GM12878 (cell line): ENCODE data around the gene EEF2KMT. TPM values are rescaled to one million over a fixed set of nuclear protein-coding genes. Genes with fewer than 3 reads are reported as not detected.
A peak's percentile ranks its signal among the peaks of the same experiment; 100 is the strongest.

Experiments used
- BCL11A ChIP-seq: IDR thresholded peaks from 2 replicates; pipeline ENCODE4 v1.6.1; 2011; ENCODE audit warnings: low read depth, low read length
- CREB1 ChIP-seq: IDR thresholded peaks from 2 replicates; pipeline ENCODE4 v1.6.1; 2012; ENCODE audit warnings: low read depth, mild to moderate bottlenecking, inconsistent platforms
- CREM ChIP-seq: IDR thresholded peaks from 2 replicates; pipeline ENCODE4 v1.6.1; 2014; ENCODE audit warnings: antibody characterized with exemption, low read depth
- E2F4 ChIP-seq: IDR thresholded peaks from 2 replicates; pipeline ENCODE4 v1.6.1; 2012; ENCODE audit warnings: low read depth, low read length, improper control_type of control experiment
- EED ChIP-seq: sonication (generic); IDR thresholded peaks from 2 replicates; pipeline ENCODE4 v1.6.1; 2016; ENCODE audit warnings: antibody characterized with exemption, low read depth
- FOXM1 ChIP-seq: IDR thresholded peaks from 2 replicates; pipeline ENCODE4 v1.6.1; 2012; ENCODE audit warnings: low read depth, mild to moderate bottlenecking, inconsistent platforms, low read length, moderate library complexity
- HDAC6 ChIP-seq: fragments of 200-600 bp; sonication (generic); IDR thresholded peaks from one replicate; pipeline ENCODE4 v1.8.0; 2017; ENCODE audit warnings: antibody characterized with exemption; ENCODE audit not compliant: unreplicated experiment
- IRF4 ChIP-seq: IDR thresholded peaks from 2 replicates; pipeline ENCODE4 v1.6.1; 2011; ENCODE audit warnings: low read depth, low read length
- IRF5 ChIP-seq: fragments of 450-650 bp; IDR thresholded peaks from 2 replicates; pipeline ENCODE4 v1.6.1; 2017; ENCODE audit warnings: borderline replicate concordance
- MEF2A ChIP-seq: IDR thresholded peaks from 2 replicates; pipeline ENCODE4 v1.6.1; 2011; ENCODE audit warnings: low read depth, mild to moderate bottlenecking, low read length, moderate library complexity; ENCODE audit not compliant: insufficient read depth
- MTA2 ChIP-seq: fragments of 450-650 bp; IDR thresholded peaks from 2 replicates; pipeline ENCODE4 v1.6.1; 2016; ENCODE audit warnings: low read depth, mild to moderate bottlenecking, moderate library complexity
- MYB ChIP-seq: fragments of 150-350 bp; IDR thresholded peaks from 2 replicates; pipeline ENCODE4 v1.6.1; 2014; ENCODE audit warnings: mild to moderate bottlenecking, low read depth, low read length, borderline replicate concordance
- MYC ChIP-seq: IDR thresholded peaks from 2 replicates; pipeline ENCODE4 v1.6.1; 2011; ENCODE audit warnings: mild to moderate bottlenecking, low read length, moderate library complexity, inconsistent platforms; ENCODE audit not compliant: insufficient read depth, insufficient replicate concordance, insufficient read length, severe bottlenecking
- NBN ChIP-seq: fragments of 450-650 bp; IDR thresholded peaks from 2 replicates; pipeline ENCODE4 v1.6.1; 2016
- POLR2AphosphoS2 ChIP-seq: IDR thresholded peaks from 2 replicates; pipeline ENCODE4 v1.6.1; 2011; ENCODE audit warnings: low read depth, mild to moderate bottlenecking, low read length, improper control_type of control experiment, moderate library complexity
- POU2F2 ChIP-seq: IDR thresholded peaks from 3 replicates; pipeline ENCODE4 v1.6.1; 2011; ENCODE audit warnings: low read depth, mild to moderate bottlenecking, low read length, borderline replicate concordance
- RUNX3 ChIP-seq: IDR thresholded peaks from 2 replicates; pipeline ENCODE4 v1.6.1; 2012; ENCODE audit warnings: low read length, inconsistent platforms
- SKIL ChIP-seq: fragments of 450-650 bp; IDR thresholded peaks from 2 replicates; pipeline ENCODE4 v1.6.1; 2017; ENCODE audit warnings: mild to moderate bottlenecking, low read depth, inconsistent platforms; ENCODE audit not compliant: poor library complexity, severe bottlenecking
- SPI1 ChIP-seq: IDR thresholded peaks from 2 replicates; pipeline ENCODE4 v1.6.1; 2011; ENCODE audit warnings: low read depth, mild to moderate bottlenecking, low read length, moderate library complexity, borderline replicate concordance; ENCODE audit not compliant: insufficient read depth
- SRF ChIP-seq, 2 experiments: IDR thresholded peaks; 2 replicates each; pipeline ENCODE4 v1.6.1; 2011; ENCODE audit warnings: low read depth in 2 of 2, low read length in 2 of 2, mild to moderate bottlenecking in 1 of 2, moderate library complexity in 1 of 2
- TAF1 ChIP-seq: IDR thresholded peaks from 2 replicates; pipeline ENCODE4 v1.6.1; 2011; ENCODE audit warnings: mild to moderate bottlenecking, low read depth, low read length, borderline replicate concordance
- TBL1XR1 ChIP-seq: IDR thresholded peaks from 2 replicates; pipeline ENCODE4 v1.6.1; 2012; ENCODE audit warnings: low read depth, low read length, improper control_type of control experiment
- YY1 ChIP-seq: IDR thresholded peaks from 2 replicates; pipeline ENCODE4 v1.6.1; 2011; ENCODE audit warnings: low read depth, mild to moderate bottlenecking, low read length
- ZNF592 ChIP-seq: fragments of 450-650 bp; IDR thresholded peaks from 2 replicates; pipeline ENCODE4 v1.6.1; 2017; ENCODE audit warnings: mild to moderate bottlenecking, moderate library complexity
- polyA plus RNA-seq, 11 experiments: library from polyadenylated mRNA; depleted of rRNA in 4 of 11; unstranded in 6 of 11; stranded (reverse) in 5 of 11; fragments of >200 nt; fragmentation: Nextera tagmentation in 4 of 11; fragmentation: Illumina TruSeq in 1 of 11; extraction: Ambion mirVana in 4 of 11; extraction: Trizol in 1 of 11; gene quantifications; 1 replicate in 1 of 11; 2 replicates in 10 of 11; pipeline versions ENCODE4 v1.2.1 to v1.2.3, GENCODE V29; 2011 to 2016; ENCODE audit warnings: inconsistent platforms in 2 of 11, missing spikeins in 2 of 11, low read depth in 1 of 11
- total RNA-seq, 4 experiments: library from RNA; depleted of rRNA in 3 of 4; stranded (reverse); fragments of >200 nt in 3 of 4; fragmentation: Illumina TruSeq in 1 of 4; extraction: Trizol in 1 of 4; gene quantifications; 2 replicates each; pipeline versions ENCODE4 v1.2.1 to v1.2.3, GENCODE V29; 2013 to 2021

EEF2KMT gene
- total and polyA plus RNA-seq, 10 of the 15 experiments (the other 5 are each of a cell fraction or from before 2014, with no cell fraction given), result 3.8 to 28.1 (median 14.3) TPM

GRCh38 chr16:5062051-5062450, 35.5 kb downstream of the EEF2KMT start (continued):
- TF ChIP-seq ZNF592 (no peak), FOXM1 (0 out of 2 replicates have a peak, but pooled peaks have one; percentile 36), E2F4 (no peak), SRF (IDR thresholded peaks at IDR 0.05; ENCODE audit: low read depth in 2 of 2, low read length in 2 of 2) (no peak), RUNX3 (peak; percentile 75), IRF4 (0 out of 2 replicates have a peak, but pooled peaks have one; percentile 28), BCL11A (peak; percentile 85), MEF2A (peak; percentile 54; the same call in 1 of the 2 replicates), YY1 (no peak), MYB (no peak), POU2F2 (peak; percentile 15; the same call in 1 of the 3 replicates), NBN (no peak), CREM (peak; percentile 39; the same call in 1 of the 2 replicates), TBL1XR1 (no peak), HDAC6 (no peak), SKIL (peak; percentile 52), POLR2AphosphoS2 (no peak), TAF1 (no peak), EED (0 out of 2 replicates have a peak, but pooled peaks have one; percentile 18), SPI1 (peak; percentile 33; the same call in 1 of the 2 replicates), MTA2 (peak; percentile 35; the same call in 1 of the 2 replicates), MYC (no peak), CREB1 (0 out of 2 replicates have a peak, but pooled peaks have one; percentile 23), IRF5 (no peak)
